K562 (cell line): ENCODE measurements around the gene PPIC. TPM values are rescaled to one million over a fixed set of nuclear protein-coding genes. Genes with fewer than 3 reads are reported as not detected.
A peak's percentile ranks its signal among the peaks of the same experiment; 100 is the strongest.

ENCODE experiments used
- CCNT2 ChIP-seq: IDR thresholded peaks from 2 replicates; pipeline ENCODE4 v1.6.1; 2011; ENCODE audit warnings: borderline replicate concordance, low read depth, mild to moderate bottlenecking, moderate library complexity, mixed read lengths, low read length; ENCODE audit not compliant: insufficient read length; ENCODE audit errors: extremely low read depth
- GTF2A2 ChIP-seq: IDR thresholded peaks from 2 replicates; pipeline ENCODE4 v1.6.1; 2016; ENCODE audit warnings: mild to moderate bottlenecking, missing genetic modification characterization, missing compliant biosample characterization
- HMGN3 ChIP-seq: IDR thresholded peaks from 2 replicates; pipeline ENCODE4 v1.6.1; 2011; ENCODE audit warnings: borderline replicate concordance, low read depth, mild to moderate bottlenecking, mixed read lengths, low read length; ENCODE audit not compliant: insufficient read length; ENCODE audit errors: extremely low read depth
- HNRNPH1 ChIP-seq: fragments of 200-400 bp; formaldehyde crosslinking; optimal IDR thresholded peaks from 2 replicates; pipeline ENCODE3; 2017; ENCODE audit warnings: low read depth, mild to moderate bottlenecking, low read length, moderate library complexity
- NFIC ChIP-seq: fragments of 450-650 bp; IDR thresholded peaks from 2 replicates; pipeline ENCODE4 v1.6.1; 2017; ENCODE audit warnings: mild to moderate bottlenecking, inconsistent platforms
- PHB2 ChIP-seq: fragments of 450-650 bp; IDR thresholded peaks from 2 replicates; pipeline ENCODE4 v1.6.1; 2017; ENCODE audit warnings: low read depth
- PHTF2 ChIP-seq: fragments of 250-450 bp; sonication (Bioruptor Pico); IDR thresholded peaks from 2 replicates; pipeline ENCODE4 v1.5.0; 2021; ENCODE audit warnings: mild to moderate bottlenecking
- POLR2G ChIP-seq: fragments of 200-400 bp; formaldehyde crosslinking; IDR thresholded peaks from 2 replicates; pipeline ENCODE4 v1.6.1; 2017; ENCODE audit warnings: low read depth, mild to moderate bottlenecking, antibody characterized with exemption, low read length, moderate library complexity
- SAFB ChIP-seq: fragments of 200-400 bp; formaldehyde crosslinking; IDR thresholded peaks from 2 replicates; pipeline ENCODE4 v1.6.1; 2017; ENCODE audit warnings: low read depth, low read length, borderline replicate concordance
- SOX6 ChIP-seq: fragments of 450-650 bp; IDR thresholded peaks from 2 replicates; pipeline ENCODE4 v1.6.1; 2014; ENCODE audit warnings: mild to moderate bottlenecking
- SP2 ChIP-seq: IDR thresholded peaks from 2 replicates; pipeline ENCODE4 v1.6.1; 2011; ENCODE audit warnings: mild to moderate bottlenecking, low read depth, low read length, moderate library complexity; ENCODE audit not compliant: poor library complexity, severe bottlenecking; ENCODE audit errors: extremely low read depth
- SREBF1 ChIP-seq: fragments of 150-350 bp; IDR thresholded peaks from 2 replicates; pipeline ENCODE4 v1.6.1; 2014; ENCODE audit warnings: antibody characterized with exemption, low read depth, low read length, borderline replicate concordance
- SRSF1 ChIP-seq: fragments of 200-400 bp; formaldehyde crosslinking; IDR thresholded peaks from 2 replicates; pipeline ENCODE4 v1.6.1; 2017; ENCODE audit warnings: mild to moderate bottlenecking, low read depth, low read length, moderate library complexity
- ZNF239 ChIP-seq: fragments of 250-450 bp; sonication (Bioruptor Pico); IDR thresholded peaks from 2 replicates; pipeline ENCODE4 v1.4.0; 2020; ENCODE audit warnings: mild to moderate bottlenecking
- ZZZ3 ChIP-seq: fragments of 450-650 bp; IDR thresholded peaks from 2 replicates; pipeline ENCODE4 v1.6.1; 2016; ENCODE audit warnings: antibody characterized with exemption, mild to moderate bottlenecking, moderate library complexity
- polyA plus RNA-seq, 8 experiments: library from polyadenylated mRNA; depleted of rRNA in 4 of 8; stranded (reverse) in 5 of 8; unstranded in 3 of 8; fragments of >200 nt; fragmentation: Nextera tagmentation in 2 of 8; fragmentation: Illumina TruSeq in 1 of 8; extraction: Ambion mirVana in 2 of 8; extraction: Trizol in 1 of 8; gene quantifications; 2 replicates each; pipeline versions ENCODE4 v1.2.1 to v1.2.3, GENCODE V29; 2011 to 2014; ENCODE audit warnings: inconsistent platforms in 1 of 8, missing spikeins in 1 of 8
- total RNA-seq, 7 experiments: library from RNA; depleted of rRNA in 6 of 7; stranded (reverse); fragments of >200 nt in 6 of 7; fragmentation: Illumina TruSeq in 2 of 7; extraction: Trizol in 2 of 7; gene quantifications; 2 replicates each; pipeline versions ENCODE4 v1.2.1 to v1.2.3, GENCODE V29; 2011 to 2021; ENCODE audit warnings: low replicate concordance in 1 of 7
- TF ChIP-seq, protein P1 (sequence below), 2 experiments: fragments of 450-650 bp in 1 of 2; sonication (generic) in 1 of 2; formaldehyde crosslinking in 1 of 2; IDR thresholded peaks; 2 replicates each; pipeline versions ENCODE4 v1.7.1 to v1.9.0; 2016 to 2022; ENCODE audit warnings: inconsistent platforms in 1 of 2, mild to moderate bottlenecking in 1 of 2, missing genetic modification reagents in 1 of 2

The PPIC gene
- total and polyA plus RNA-seq, 9 of the 15 experiments (the other 6 are each of a cell fraction or from before 2014, with no cell fraction given): 1.3 to 4.5 (median 2.8) TPM

- TF ChIP-seq NFIC (0 out of 2 replicates have a peak, but pooled peaks have one; percentile 8), SP2 (no peak), SREBF1 (no peak), HNRNPH1 (no peak), CCNT2 (peak; percentile 6), HMGN3 (no peak), PHB2 (no peak), ZNF239 (CRISPR knock-in tag) (no peak), PHTF2 (CRISPR knock-in tag) (no peak), ZZZ3 (no peak), GTF2A2 (tag) (no peak), SRSF1 (no peak), POLR2G (peak; percentile 52), SAFB (no peak), SOX6 (no peak)
- TF ChIP-seq, protein P1, sequence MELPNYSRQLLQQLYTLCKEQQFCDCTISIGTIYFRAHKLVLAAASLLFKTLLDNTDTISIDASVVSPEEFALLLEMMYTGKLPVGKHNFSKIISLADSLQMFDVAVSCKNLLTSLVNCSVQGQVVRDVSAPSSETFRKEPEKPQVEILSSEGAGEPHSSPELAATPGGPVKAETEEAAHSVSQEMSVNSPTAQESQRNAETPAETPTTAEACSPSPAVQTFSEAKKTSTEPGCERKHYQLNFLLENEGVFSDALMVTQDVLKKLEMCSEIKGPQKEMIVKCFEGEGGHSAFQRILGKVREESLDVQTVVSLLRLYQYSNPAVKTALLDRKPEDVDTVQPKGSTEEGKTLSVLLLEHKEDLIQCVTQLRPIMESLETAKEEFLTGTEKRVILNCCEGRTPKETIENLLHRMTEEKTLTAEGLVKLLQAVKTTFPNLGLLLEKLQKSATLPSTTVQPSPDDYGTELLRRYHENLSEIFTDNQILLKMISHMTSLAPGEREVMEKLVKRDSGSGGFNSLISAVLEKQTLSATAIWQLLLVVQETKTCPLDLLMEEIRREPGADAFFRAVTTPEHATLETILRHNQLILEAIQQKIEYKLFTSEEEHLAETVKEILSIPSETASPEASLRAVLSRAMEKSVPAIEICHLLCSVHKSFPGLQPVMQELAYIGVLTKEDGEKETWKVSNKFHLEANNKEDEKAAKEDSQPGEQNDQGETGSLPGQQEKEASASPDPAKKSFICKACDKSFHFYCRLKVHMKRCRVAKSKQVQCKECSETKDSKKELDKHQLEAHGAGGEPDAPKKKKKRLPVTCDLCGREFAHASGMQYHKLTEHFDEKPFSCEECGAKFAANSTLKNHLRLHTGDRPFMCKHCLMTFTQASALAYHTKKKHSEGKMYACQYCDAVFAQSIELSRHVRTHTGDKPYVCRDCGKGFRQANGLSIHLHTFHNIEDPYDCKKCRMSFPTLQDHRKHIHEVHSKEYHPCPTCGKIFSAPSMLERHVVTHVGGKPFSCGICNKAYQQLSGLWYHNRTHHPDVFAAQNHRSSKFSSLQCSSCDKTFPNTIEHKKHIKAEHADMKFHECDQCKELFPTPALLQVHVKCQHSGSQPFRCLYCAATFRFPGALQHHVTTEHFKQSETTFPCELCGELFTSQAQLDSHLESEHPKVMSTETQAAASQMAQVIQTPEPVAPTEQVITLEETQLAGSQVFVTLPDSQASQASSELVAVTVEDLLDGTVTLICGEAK (IDR thresholded peaks at IDR 0.05): no peak
- TF ChIP-seq, protein P1 (CRISPR knock-in tag; IDR thresholded peaks at IDR 0.05): no peak
These were observed at the start of gene PPIC (continued) for GRCh38 chr5:123036391-123037103.
